Thoracic aorta (tissue), 2 donors: ENCODE results near the gene FARP1. TPM values are rescaled to one million over a fixed set of nuclear protein-coding genes. Genes with fewer than 3 reads are reported as not detected.

Source experiments
- ATAC-seq: fragments of 150-250 bp; one replicate; pipeline ENCODE4 v1.8.0; 2017; ENCODE audit warnings: low read depth; ENCODE audit not compliant: insufficient number of reproducible peaks, low FRiP score
- DNase-seq: peaks from one replicate; pipeline ENCODE4 v3.0.0-alpha.2; 2020; ENCODE audit warnings: low spot score
- H3K27ac ChIP-seq, 2 donors: fragments of 200-600 bp; sonication (generic); 1 replicate in 1 of 2; 2 replicates in 1 of 2; pipeline ENCODE4 v1.5.1; 2016; ENCODE audit warnings: mild to moderate bottlenecking in 2 of 2, moderate library complexity in 2 of 2
- H3K27me3 ChIP-seq: fragments of 200-600 bp; sonication (generic); replicated peaks from 2 replicates; pipeline ENCODE4 v1.6.0; 2016; ENCODE audit warnings: mild to moderate bottlenecking; ENCODE audit not compliant: insufficient read depth
- H3K36me3 ChIP-seq: fragments of 200-600 bp; sonication (generic); one replicate; pipeline ENCODE4 v1.5.1; 2016
- H3K4me1 ChIP-seq, 2 donors: fragments of 200-600 bp; sonication (generic); 1 replicate in 1 of 2; 2 replicates in 1 of 2; pipeline versions ENCODE4 v1.5.1 to v1.6.0; 2016; ENCODE audit warnings: low read depth in 2 of 2, mild to moderate bottlenecking in 1 of 2; ENCODE audit not compliant: control insufficient read depth in 1 of 2
- H3K4me3 ChIP-seq: fragments of 200-600 bp; sonication (generic); 2 replicates; pipeline ENCODE4 v1.5.1; 2016; ENCODE audit warnings: mild to moderate bottlenecking
- H3K9me3 ChIP-seq: fragments of 200-600 bp; sonication (generic); 2 replicates; pipeline ENCODE4 v1.5.1; 2016
- CTCF ChIP-seq: fragments of 200-600 bp; sonication (generic); IDR thresholded peaks from one replicate; pipeline ENCODE4 v1.5.1; 2019; ENCODE audit warnings: antibody characterized with exemption
- total RNA-seq, 2 donors: library from RNA; depleted of rRNA; stranded (reverse); fragments of >200 nt; gene quantifications; one replicate each; pipeline versions ENCODE4 v1.1.0 to v1.2.3, GENCODE V29; 2016

Gene FARP1
- total RNA-seq, 2 donors from 2014 or later: 17.6 to 30.3 TPM

DNA sequence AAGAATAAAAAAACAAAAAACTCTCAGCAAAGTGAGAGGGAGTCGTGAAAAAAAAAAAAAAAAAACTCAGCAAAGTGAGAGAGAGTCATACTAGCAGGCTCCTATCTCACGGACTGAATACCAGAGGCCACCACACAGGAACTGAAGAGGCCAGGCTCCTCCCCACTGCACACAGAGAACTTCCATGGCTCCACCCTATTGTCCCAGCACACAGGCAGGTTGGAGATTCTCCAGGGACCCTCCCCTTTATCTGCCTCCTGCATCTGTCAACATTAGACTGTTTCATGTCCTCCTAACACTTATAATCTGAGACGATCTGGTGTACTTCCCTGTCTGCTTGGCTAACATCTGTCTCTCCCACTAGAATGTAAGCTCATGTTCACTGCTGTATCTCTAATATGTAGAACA is 37.0 kb upstream of the FARP1 start:
- Histone ChIP-seq H3K36me3 (no peaks in the 10 kb centered on the region), H3K4me1 (no peaks in the 10 kb centered on the region), H3K9me3 (no peaks in the 10 kb centered on the region), H3K27me3 (no peaks in the 10 kb centered on the region), H3K4me3 (no peak overlapping the region), H3K27ac (no peak overlapping the region)
- ATAC-seq: no peak
- no peak for DNase-seq
- no peak for TF ChIP-seq CTCF

- Histone ChIP-seq H3K4me3 (no peak overlapping the region), H3K27me3 (no peaks in the 10 kb centered on the region), H3K36me3 (no peaks in the 10 kb centered on the region), H3K27ac (no peak overlapping the region), H3K9me3 (no peaks in the 10 kb centered on the region), H3K4me1 (no peaks in the 10 kb centered on the region)
- ATAC-seq (no peak), DNase-seq (no peak)
- no peak for TF ChIP-seq CTCF
These were observed 34.6 kb upstream of the FARP1 start for GRCh38 chr13:98108341-98108740.

DNA sequence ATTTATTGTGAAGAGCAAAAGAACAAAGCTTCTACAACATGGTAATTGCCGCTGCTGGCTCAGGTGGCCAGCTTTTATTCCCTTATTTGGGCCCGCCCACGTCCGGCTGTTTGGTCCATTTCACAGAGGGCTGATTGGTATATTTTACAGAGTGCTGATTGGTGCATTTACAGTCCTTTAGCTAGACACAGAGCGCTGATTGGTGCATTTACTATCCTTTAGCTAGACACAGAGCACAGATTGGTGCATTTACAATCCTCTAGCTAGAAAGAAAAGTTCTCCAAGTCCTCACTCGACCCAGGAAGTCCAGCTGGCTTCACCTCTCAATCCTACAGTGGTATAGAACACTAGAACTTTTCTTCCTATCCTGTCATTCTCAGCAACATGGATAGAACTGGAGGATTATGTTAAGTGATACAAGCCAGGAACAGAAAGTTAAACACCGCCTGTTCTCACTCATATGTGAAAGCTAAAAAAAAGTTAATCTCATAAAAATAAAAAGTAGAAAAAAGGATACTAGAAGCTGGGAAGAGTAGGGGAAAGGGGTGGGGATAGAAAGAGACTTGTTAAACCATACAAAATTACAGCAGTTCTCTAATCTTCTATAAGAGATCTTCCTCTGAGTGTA is 33.6 kb upstream of the FARP1 start:
- Histone ChIP-seq H3K27ac (no peak overlapping the region), H3K4me3 (no peak overlapping the region), H3K9me3 (no peaks in the 10 kb centered on the region), H3K36me3 (no peaks in the 10 kb centered on the region), H3K27me3 (no peaks in the 10 kb centered on the region), H3K4me1 (no peaks in the 10 kb centered on the region)
- DNase-seq: no peak
- TF ChIP-seq CTCF: no peak
- ATAC-seq: no peak

DNA sequence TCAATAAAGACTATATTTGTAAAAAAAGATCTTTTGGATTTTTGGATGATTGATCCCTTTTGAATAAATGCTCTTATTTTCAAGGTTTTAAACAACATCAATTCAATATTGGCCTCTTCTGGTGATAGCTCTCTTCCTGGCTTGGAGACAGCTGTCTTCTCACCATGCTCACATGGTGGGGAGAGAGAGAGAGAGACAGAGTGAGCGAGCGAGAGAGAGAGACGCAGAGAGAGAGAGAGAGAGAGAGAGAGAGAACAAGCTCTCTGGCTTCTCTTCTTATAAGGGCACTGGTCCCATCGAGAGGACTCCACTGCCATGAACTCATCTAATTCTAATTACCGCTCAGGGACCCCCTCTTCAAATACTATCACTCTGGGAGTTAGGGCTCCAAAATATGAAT is 32.1 kb upstream of the FARP1 start:
- Histone ChIP-seq H3K27ac (no peak overlapping the region), H3K9me3 (no peaks in the 10 kb centered on the region), H3K27me3 (no peaks in the 10 kb centered on the region), H3K4me1 (no peaks in the 10 kb centered on the region), H3K4me3 (no peak overlapping the region), H3K36me3 (no peaks in the 10 kb centered on the region)
- TF ChIP-seq CTCF: no peak
- ATAC-seq (no peak), DNase-seq (no peak)

DNA sequence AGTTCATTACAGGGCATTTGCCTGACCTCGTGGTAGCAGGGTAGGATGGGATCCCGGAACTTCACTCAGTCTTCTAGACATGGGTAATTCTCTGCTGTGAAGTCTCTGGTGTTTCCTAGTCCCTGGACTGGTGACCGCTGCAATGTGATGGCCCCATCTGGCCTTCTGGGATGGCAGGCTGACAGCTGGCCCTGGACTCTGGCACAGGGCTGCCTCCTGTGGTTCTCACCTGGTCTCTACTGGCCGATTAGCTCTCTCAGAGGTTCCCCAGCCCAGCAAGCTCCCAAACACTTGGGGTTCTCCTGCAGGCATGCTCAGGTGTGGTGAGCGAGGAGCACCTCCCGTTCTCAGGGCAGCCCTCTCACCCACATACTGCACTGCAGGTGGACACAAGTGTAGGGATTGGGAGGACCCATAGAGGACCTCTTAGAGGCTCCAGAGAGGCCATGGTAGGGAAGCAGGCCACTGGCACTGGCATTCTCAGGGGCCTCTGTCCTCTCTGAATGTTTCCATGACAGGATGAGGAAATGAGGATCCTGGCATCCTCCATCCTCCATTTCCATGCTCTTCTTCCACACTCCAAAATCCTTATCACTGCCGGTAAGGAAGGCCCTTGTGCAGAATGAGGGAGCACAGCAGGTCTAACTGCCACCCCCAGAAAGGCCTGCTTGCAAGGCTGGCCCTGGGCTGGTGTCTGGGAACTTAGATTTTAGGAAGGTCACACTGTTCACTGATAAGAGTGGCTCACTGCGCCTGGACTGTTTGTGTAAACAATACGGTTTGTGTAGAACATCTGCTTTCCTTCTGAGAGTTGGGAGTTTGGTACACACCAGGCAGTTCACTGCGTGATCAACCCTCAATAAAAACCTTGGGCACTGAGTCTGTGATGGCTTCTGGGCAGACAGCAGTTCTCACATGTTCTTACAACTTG is 31.5 kb upstream of the FARP1 start:
- Histone ChIP-seq H3K27ac (no peak overlapping the region), H3K9me3 (no peaks in the 10 kb centered on the region), H3K36me3 (no peaks in the 10 kb centered on the region), H3K4me1 (no peaks in the 10 kb centered on the region), H3K27me3 (no peaks in the 10 kb centered on the region), H3K4me3 (no peak overlapping the region)
- no peak for ATAC-seq
- DNase-seq: no peak
- no peak for TF ChIP-seq CTCF
